HEK293 (cell line): ENCODE results near the gene MBTD1.

Source experiments
- CTCF ChIA-PET: fragments of 350-600 bp; formaldehyde crosslinking; extraction: SDS; loops from one replicate; lab custom pipeline; 2021; ENCODE audit warnings: antibody characterized with exemption; lab: Yijun Ruan, JAX
- POLR2A ChIA-PET: fragments of 300-600 bp; formaldehyde crosslinking; extraction: SDS; loops from one replicate; lab custom pipeline; 2020; ENCODE audit warnings: antibody characterized with exemption, inconsistent platforms; lab: Yijun Ruan, JAX
- H3K27ac ChIP-seq: fragments of 200-500 bp; sonication (Bioruptor generic); 2 replicates; pipeline ENCODE4 v1.5.1; 2014; ENCODE audit warnings: low read depth, low read length, control low read depth, inconsistent platforms; ENCODE audit errors: extremely low read depth
- H3K36me3 ChIP-seq, 2 experiments: fragments of 200-500 bp in 1 of 2; sonication (Bioruptor generic) in 1 of 2; 1 replicate in 1 of 2; 2 replicates in 1 of 2; pipeline ENCODE4 v1.5.1; 2014 to 2017; ENCODE audit warnings: inconsistent platforms in 2 of 2, low read length in 2 of 2; ENCODE audit not compliant: control insufficient read depth in 2 of 2, insufficient read depth in 1 of 2
- H3K4me1 ChIP-seq: fragments of 200-500 bp; sonication (Bioruptor generic); 2 replicates; pipeline ENCODE4 v1.5.1; 2014; ENCODE audit warnings: mild to moderate bottlenecking, low read length, inconsistent platforms; ENCODE audit not compliant: control insufficient read depth, insufficient read depth
- H3K4me3 ChIP-seq: 2 replicates; pipeline ENCODE4 v1.5.1; 2011; ENCODE audit warnings: low read depth, mild to moderate bottlenecking, control low read depth, low read length, moderate library complexity
- H3K9me3 ChIP-seq: fragments of 200-500 bp; sonication (Bioruptor generic); 2 replicates; pipeline ENCODE4 v1.5.1; 2014; ENCODE audit warnings: low read depth, low read length, inconsistent platforms; ENCODE audit not compliant: control insufficient read depth, insufficient read depth
- BCL11A ChIP-seq: fragments of 450-650 bp; formaldehyde crosslinking; IDR thresholded peaks from 2 replicates; pipeline ENCODE4 v1.5.1; 2016; ENCODE audit warnings: low read depth, missing biosample characterization, missing genetic modification characterization
- GFI1B ChIP-seq: fragments of 450-650 bp; formaldehyde crosslinking; IDR thresholded peaks from 2 replicates; pipeline ENCODE4 v1.5.1; 2016; ENCODE audit warnings: missing biosample characterization, missing genetic modification characterization
- GLI4 ChIP-seq: fragments of 450-650 bp; formaldehyde crosslinking; IDR thresholded peaks from 2 replicates; pipeline ENCODE4 v1.5.1; 2016; ENCODE audit warnings: missing biosample characterization, missing genetic modification characterization
- GLIS1 ChIP-seq: fragments of 450-650 bp; formaldehyde crosslinking; IDR thresholded peaks from 2 replicates; pipeline ENCODE4 v1.5.1; 2016; ENCODE audit warnings: missing biosample characterization, missing genetic modification characterization
- SETDB1 ChIP-seq: IDR thresholded peaks from one replicate; pipeline ENCODE4 v1.6.1; 2017; ENCODE audit warnings: mild to moderate bottlenecking, low read length, moderate library complexity, mixed read lengths; ENCODE audit not compliant: insufficient read length
- ZBTB21 ChIP-seq: fragments of 450-650 bp; formaldehyde crosslinking; IDR thresholded peaks from 2 replicates; pipeline ENCODE4 v1.5.1; 2017; ENCODE audit warnings: missing biosample characterization, missing genetic modification characterization
- ZBTB7A ChIP-seq: fragments of 450-650 bp; formaldehyde crosslinking; IDR thresholded peaks from 2 replicates; pipeline ENCODE4 v1.5.1; 2016; ENCODE audit warnings: low read depth, missing biosample characterization, missing genetic modification characterization
- ZEB2 ChIP-seq: fragments of 450-650 bp; formaldehyde crosslinking; IDR thresholded peaks from 2 replicates; pipeline ENCODE4 v1.5.1; 2016; ENCODE audit warnings: missing biosample characterization, missing genetic modification characterization
- ZNF121 ChIP-seq: fragments of 450-650 bp; formaldehyde crosslinking; IDR thresholded peaks from 2 replicates; pipeline ENCODE4 v1.5.1; 2016; ENCODE audit warnings: missing biosample characterization, missing genetic modification characterization
- ZNF169 ChIP-seq: fragments of 450-650 bp; formaldehyde crosslinking; IDR thresholded peaks from 2 replicates; pipeline ENCODE4 v1.5.1; 2016; ENCODE audit warnings: missing biosample characterization, missing genetic modification characterization
- ZNF302 ChIP-seq: fragments of 450-650 bp; formaldehyde crosslinking; IDR thresholded peaks from 2 replicates; pipeline ENCODE4 v1.5.1; 2016; ENCODE audit warnings: missing biosample characterization, missing genetic modification characterization, low read depth
- ZNF391 ChIP-seq: fragments of 450-650 bp; formaldehyde crosslinking; IDR thresholded peaks from 2 replicates; pipeline ENCODE4 v1.5.1; 2016; ENCODE audit warnings: low read depth, missing biosample characterization, missing genetic modification characterization, borderline replicate concordance
- ZNF426 ChIP-seq: fragments of 450-650 bp; formaldehyde crosslinking; IDR thresholded peaks from 2 replicates; pipeline ENCODE4 v1.5.1; 2017; ENCODE audit warnings: missing biosample characterization, missing genetic modification characterization, mild to moderate bottlenecking, inconsistent platforms, moderate library complexity
- ZNF558 ChIP-seq: fragments of 450-650 bp; formaldehyde crosslinking; IDR thresholded peaks from 2 replicates; pipeline ENCODE4 v1.5.1; 2016; ENCODE audit warnings: missing biosample characterization, missing genetic modification characterization
- ZNF626 ChIP-seq: fragments of 450-650 bp; sonication (Bioruptor Pico); formaldehyde crosslinking; IDR thresholded peaks from 2 replicates; pipeline ENCODE4 v1.5.1; 2018; ENCODE audit warnings: missing biosample characterization, missing genetic modification characterization, inconsistent platforms
- ZNF664 ChIP-seq: fragments of 450-650 bp; formaldehyde crosslinking; IDR thresholded peaks from 2 replicates; pipeline ENCODE4 v1.5.1; 2016; ENCODE audit warnings: missing biosample characterization, missing genetic modification characterization
- TF ChIP-seq, protein P1 (sequence below): fragments of 450-650 bp; formaldehyde crosslinking; IDR thresholded peaks from 2 replicates; pipeline ENCODE4 v1.5.1; 2017; ENCODE audit warnings: missing biosample characterization, mild to moderate bottlenecking, missing genetic modification characterization, moderate library complexity
- TF ChIP-seq, protein P2 (sequence below): fragments of 450-650 bp; formaldehyde crosslinking; IDR thresholded peaks from 2 replicates; pipeline ENCODE4 v1.5.1; 2016; ENCODE audit warnings: missing biosample characterization, missing genetic modification characterization
- TF ChIP-seq, protein P3 (sequence below): fragments of 450-650 bp; formaldehyde crosslinking; IDR thresholded peaks from 2 replicates; pipeline ENCODE4 v1.5.1; 2016; ENCODE audit warnings: missing biosample characterization, missing genetic modification characterization

MBTD1 gene

DNA sequence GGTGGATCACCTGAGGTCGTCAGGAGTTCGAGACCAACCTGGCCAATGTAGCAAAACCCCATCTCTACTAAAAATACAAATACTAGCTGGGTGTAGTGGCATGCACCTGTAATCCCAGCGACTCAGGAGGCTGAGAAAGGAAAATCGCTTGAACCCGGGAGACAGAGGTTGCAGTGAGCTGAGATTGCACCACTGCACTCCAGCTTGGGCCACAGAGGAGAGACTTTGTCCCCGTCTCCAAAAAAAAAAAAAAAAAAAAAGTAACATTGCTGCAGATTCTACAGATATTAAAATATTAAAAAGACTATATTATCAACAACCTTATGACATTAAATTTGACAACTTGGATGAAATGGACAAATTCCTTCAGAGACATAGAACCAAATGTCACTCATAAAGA lies 25.7 kb downstream of the MBTD1 start:
- Histone ChIP-seq H3K4me3 (no peak overlapping the region), H3K9me3 (no peaks in the 10 kb centered on the region), H3K36me3 (peaks cover 2 to 9% of the 10 kb centered on the region in 2 experiments; a peak in 2 of 3 replicates), H3K27ac (no peak overlapping the region), H3K4me1 (no peaks in the 10 kb centered on the region; the same call in 1 of the 2 replicates)
- ChIA-PET POLR2A (interaction anchor here (1.2 kb wide), 1 partner anchor 68 kb away, joined by 4 read pairs; the partner anchor contains the start of gene NME2), CTCF (no interaction called here)
- TF ChIP-seq GLIS1 (tag by site-specific recombination) (peak; percentile 29; the same call in 1 of the 2 replicates), ZNF664 (tag by site-specific recombination) (no peak)

DNA sequence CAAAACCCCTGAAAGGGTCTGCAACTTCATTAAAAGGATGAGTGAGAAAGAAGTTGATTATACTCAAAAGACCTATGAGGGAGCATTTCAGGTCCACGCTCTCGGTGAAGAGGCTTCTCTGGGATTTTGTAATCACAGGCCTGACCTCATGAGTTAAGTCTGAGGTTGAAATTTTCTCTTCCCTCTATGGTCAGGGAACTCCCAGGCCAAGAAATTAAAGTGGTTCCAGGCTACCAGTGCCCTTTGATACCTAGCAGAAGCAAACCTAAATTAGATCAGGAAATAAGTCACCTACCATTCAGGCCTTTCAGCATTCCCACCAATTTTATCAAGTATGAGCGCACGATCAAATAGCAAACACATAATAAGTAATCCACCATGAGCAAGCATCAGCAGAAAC lies 27.9 kb downstream of the MBTD1 start:
- H3K9me3 ChIP-seq = no peaks in the 10 kb centered on the region
- H3K4me1 ChIP-seq = peaks cover 3% of the 10 kb centered on the region; the same call in 1 of the 2 replicates
- CTCF ChIA-PET = no interaction called here
- TF ChIP-seq, protein P1, sequence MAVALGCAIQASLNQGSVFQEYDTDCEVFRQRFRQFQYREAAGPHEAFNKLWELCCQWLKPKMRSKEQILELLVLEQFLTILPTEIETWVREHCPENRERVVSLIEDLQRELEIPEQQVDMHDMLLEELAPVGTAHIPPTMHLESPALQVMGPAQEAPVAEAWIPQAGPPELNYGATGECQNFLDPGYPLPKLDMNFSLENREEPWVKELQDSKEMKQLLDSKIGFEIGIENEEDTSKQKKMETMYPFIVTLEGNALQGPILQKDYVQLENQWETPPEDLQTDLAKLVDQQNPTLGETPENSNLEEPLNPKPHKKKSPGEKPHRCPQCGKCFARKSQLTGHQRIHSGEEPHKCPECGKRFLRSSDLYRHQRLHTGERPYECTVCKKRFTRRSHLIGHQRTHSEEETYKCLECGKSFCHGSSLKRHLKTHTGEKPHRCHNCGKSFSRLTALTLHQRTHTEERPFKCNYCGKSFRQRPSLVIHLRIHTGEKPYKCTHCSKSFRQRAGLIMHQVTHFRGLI = no peak
- no peak for TF ChIP-seq ZEB2 (tag by site-specific recombination)
- TF ChIP-seq ZNF626 (tag by site-specific recombination) = no peak
- TF ChIP-seq ZBTB7A (tag by site-specific recombination) = no peak
- no peak for TF ChIP-seq BCL11A (tag by site-specific recombination)
- no peak for TF ChIP-seq ZNF169 (tag by site-specific recombination)
- TF ChIP-seq, protein P2, sequence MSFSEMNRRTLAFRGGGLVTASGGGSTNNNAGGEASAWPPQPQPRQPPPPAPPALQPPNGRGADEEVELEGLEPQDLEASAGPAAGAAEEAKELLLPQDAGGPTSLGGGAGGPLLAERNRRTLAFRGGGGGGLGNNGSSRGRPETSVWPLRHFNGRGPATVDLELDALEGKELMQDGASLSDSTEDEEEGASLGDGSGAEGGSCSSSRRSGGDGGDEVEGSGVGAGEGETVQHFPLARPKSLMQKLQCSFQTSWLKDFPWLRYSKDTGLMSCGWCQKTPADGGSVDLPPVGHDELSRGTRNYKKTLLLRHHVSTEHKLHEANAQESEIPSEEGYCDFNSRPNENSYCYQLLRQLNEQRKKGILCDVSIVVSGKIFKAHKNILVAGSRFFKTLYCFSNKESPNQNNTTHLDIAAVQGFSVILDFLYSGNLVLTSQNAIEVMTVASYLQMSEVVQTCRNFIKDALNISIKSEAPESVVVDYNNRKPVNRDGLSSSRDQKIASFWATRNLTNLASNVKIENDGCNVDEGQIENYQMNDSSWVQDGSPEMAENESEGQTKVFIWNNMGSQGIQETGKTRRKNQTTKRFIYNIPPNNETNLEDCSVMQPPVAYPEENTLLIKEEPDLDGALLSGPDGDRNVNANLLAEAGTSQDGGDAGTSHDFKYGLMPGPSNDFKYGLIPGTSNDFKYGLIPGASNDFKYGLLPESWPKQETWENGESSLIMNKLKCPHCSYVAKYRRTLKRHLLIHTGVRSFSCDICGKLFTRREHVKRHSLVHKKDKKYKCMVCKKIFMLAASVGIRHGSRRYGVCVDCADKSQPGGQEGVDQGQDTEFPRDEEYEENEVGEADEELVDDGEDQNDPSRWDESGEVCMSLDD (tag by site-specific recombination) = no peak
- no peak for TF ChIP-seq ZNF121 (tag by site-specific recombination)
- TF ChIP-seq GLI4 (tag by site-specific recombination) = no peak
- no peak for TF ChIP-seq ZBTB21 (tag by site-specific recombination)
- no peak for TF ChIP-seq SETDB1
- TF ChIP-seq ZNF426 (tag by site-specific recombination) = no peak
- TF ChIP-seq ZNF558 (tag by site-specific recombination) = no peak
- TF ChIP-seq, protein P3, sequence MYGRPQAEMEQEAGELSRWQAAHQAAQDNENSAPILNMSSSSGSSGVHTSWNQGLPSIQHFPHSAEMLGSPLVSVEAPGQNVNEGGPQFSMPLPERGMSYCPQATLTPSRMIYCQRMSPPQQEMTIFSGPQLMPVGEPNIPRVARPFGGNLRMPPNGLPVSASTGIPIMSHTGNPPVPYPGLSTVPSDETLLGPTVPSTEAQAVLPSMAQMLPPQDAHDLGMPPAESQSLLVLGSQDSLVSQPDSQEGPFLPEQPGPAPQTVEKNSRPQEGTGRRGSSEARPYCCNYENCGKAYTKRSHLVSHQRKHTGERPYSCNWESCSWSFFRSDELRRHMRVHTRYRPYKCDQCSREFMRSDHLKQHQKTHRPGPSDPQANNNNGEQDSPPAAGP (tag by site-specific recombination) = no peak
- no peak for TF ChIP-seq ZNF302 (tag by site-specific recombination)
- H3K4me3 ChIP-seq = no peak overlapping the region
- peaks cover 0 to 7% of the 10 kb centered on the region in 2 experiments; a peak in 1 of 3 replicates for H3K36me3 ChIP-seq
- H3K27ac ChIP-seq = no peak overlapping the region
- POLR2A ChIA-PET = no interaction called here

DNA sequence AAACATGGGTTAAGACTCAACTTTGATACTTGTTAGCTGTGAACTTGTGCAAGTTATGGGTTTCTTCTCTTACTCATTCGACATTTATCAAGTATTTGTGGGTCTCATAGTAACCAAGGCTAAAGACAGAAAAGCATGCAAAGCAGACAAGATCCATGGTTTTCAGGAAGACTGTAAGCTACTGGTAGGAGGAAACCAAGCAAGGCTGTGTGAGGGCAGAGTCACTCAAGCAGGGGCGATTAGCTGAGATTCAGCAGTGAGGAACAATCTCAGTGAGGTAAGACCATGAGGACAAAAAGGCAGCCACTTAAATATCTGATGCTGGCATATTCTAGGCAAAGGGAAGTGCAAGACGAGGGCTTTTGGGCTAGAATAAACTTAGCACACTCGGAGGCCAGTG lies 29.5 kb downstream of the MBTD1 start:
- peaks cover 3% of the 10 kb centered on the region; the same call in 1 of the 2 replicates for H3K4me1 ChIP-seq
- H3K9me3 ChIP-seq = no peaks in the 10 kb centered on the region
- no peak overlapping the region for H3K4me3 ChIP-seq
- TF ChIP-seq GFI1B (tag by site-specific recombination) (0 out of 2 replicates have a peak, but pooled peaks have one; percentile 14), ZNF391 (tag by site-specific recombination) (no peak)
- CTCF ChIA-PET = no interaction called here
- no peak overlapping the region for H3K27ac ChIP-seq
- POLR2A ChIA-PET = no interaction called here
- H3K36me3 ChIP-seq = no peaks in the 10 kb centered on the region; a peak in 1 of 3 replicates
